GM15510 (cell line): ENCODE measurements around the gene RBFOX2.

Experiments used
- POLR2A ChIP-seq: IDR thresholded peaks from 3 replicates; pipeline ENCODE4 v1.6.1; 2011; ENCODE audit warnings: borderline replicate concordance; ENCODE audit not compliant: insufficient read length; ENCODE audit errors: extremely low read depth

Gene RBFOX2

DNA sequence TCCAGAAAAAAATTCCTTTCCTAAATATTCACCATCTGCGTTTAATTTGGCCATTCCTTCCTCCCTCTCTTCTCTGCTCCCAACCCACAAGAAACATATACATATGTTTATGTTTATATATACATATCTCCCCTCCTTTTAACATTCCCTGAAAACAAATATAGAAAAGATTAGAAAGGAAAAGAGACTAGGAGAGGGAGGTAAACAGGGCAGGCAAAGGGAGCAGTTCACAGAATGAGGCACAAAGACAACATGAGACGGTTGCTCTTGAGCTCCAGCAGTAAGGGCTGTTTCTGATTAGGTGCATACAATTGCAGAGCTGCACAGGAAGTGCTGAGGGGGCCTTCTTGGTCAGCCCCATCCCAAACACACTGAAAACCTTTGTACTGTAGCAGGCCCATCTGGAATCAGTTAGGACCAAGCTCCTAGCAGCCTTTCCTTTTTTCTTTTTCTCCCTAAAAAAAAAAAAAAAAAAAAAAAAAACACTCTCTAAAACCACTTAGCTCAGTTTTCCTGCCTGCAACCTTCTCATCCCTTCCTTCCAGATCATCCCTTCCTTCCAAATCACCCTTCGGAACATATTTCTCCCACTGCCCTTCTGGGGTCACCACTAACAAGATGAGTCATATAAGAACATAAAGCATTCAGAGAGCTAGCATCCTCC, 57.0 kb downstream of the RBFOX2 start:
- no peak for TF ChIP-seq POLR2A

DNA sequence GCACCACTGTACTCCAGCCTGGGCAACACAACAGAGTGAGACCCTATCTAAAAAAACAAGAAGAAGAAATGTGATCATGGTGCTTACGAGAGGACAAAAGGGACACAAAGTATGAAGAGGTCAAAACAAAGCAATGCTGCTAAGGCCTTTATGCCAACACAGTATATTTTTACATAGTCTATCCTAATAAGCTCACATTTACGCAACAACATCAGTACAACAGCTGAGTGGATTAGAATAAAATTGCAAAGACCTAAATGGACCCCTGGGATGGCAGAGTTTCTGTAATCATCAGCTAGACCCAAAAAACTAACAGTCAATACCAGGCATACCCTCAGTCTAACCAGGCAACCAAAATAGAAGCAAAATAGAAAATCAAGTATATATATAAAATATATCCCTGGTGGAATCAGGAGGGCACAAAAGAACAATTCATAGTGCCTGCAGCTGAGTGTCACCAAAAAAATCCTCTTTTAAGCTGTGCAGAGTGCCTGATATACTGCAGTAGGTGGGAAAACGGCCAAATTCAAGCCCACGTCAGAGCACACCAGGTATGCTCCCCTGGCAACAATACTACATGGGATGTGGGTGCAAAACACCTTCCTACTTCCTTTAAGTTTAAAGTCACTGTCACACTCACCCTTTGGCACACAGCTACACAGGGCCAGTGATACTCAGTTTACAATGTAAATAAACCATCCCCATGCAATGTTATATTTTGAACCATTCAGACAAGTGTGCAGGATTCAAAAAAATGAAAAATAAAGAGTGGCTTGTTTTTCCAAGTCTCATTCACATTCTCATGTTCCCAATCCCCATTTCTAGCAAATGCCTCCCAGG, 57.8 kb downstream of the RBFOX2 start:
- TF ChIP-seq POLR2A = no peak

DNA sequence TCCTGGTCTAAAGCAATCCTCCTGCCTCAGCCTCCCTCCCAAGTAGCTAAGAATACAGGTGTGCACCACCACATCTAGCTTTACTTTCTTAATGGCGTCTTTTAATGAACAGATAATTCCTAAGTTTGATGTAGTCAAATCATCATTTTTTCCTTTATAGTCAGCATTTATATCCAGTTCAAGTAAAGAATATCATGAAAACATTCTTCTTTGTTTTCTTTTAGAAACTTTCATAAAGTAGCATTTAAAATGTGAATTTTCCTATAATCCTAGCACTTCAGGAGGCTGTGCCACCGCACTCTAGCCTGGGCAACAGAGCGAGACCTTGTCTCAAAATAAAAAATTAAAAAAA, 61.6 kb downstream of the RBFOX2 start:
- TF ChIP-seq POLR2A = no peak

DNA sequence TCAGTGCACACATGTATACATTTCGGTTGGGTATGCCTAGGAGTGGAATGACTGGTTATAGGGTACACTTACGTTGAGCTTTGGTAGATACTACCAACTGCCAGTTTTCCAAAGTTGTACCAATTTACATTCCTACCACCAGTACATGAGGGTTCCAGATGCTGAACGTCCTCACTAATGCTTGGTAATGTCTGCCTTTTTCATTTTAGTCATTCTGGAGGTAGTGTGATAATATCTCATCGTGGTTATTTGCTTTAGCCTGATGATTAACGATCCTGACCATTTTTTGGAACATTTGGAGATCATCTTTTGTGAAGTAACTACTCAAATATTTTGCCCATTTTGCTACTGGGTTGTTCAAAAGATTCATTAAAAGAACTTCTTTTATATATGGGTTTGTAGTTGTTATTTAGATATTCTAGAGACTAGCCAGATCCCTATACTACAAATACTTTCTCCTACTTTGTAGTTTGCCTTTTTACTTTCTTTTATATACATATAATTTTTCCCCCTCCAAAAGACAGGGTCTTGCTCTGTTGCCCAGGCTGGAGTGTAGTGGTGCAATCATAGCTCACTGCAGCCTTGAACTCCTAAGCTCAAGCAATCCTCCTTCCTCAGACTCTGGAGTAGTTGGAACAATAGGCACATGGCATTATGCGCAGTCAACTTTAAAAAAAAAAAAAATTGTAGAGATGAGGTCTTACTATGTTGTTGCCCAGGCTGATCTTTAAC, 62.1 kb downstream of the RBFOX2 start:
- no peak for TF ChIP-seq POLR2A

DNA sequence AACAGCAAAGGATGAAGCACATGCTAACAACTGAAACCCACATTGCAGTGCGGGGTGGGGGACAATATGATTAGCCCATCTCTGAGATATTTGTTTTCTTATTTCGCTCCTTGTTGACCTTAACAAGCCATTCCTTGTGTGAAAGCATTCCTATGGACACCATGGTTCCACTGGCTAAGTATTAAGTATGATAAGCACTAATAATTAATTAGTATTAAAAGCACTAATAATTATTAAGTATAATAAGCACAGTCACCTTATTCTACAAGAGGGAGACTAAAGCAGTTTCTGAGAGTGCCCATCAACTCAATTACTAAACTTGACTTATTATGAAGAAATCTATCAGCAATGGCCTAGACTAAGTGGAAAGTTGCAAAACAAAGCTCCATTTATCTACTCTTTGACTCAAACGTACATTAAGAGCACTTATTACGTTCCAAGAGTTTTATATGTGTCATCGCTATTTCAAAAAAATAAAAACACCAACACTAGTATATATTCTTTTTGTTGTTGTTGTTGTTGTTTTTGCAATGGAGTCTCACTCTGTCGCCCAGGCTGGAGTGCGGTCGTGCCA, 65.3 kb downstream of the RBFOX2 start:
- no peak for TF ChIP-seq POLR2A

DNA sequence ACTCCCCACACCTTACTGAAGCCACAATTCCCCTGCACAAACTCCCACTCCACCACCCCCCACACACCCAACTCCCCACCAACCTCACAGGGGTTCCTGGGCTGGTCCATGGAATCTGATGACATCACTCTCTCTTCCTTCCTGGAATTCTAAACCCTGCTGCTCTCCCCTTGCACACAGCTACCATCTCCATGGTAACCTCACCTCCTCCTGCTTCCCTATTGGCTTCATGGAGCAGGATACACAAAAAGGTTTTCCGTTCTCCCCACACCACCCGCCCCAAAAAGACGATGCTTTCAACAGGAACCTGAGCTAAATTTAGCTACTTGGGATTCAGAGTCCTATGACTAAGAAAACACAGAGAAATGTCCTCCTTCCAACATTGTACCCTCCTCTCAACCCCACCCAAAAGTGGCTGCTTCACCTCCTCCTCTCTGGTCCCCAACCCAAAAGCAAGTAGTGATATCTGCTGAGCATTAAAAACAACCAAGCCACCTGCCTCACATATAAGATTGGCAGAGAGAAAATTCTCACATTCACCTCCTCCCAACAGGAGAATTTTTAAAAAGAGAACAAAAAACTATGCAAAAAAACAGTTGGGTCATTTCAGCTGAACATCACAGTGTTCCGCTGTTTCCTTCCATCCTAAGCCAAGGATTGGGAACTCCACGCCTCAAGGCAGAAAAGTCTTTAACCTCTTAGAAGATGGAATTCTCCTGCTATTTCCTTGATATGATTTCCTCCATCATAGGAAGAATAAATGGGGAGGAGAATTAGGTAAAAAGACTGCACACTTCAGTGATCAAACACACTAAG, 66.9 kb downstream of the RBFOX2 start:
- no peak for TF ChIP-seq POLR2A

DNA sequence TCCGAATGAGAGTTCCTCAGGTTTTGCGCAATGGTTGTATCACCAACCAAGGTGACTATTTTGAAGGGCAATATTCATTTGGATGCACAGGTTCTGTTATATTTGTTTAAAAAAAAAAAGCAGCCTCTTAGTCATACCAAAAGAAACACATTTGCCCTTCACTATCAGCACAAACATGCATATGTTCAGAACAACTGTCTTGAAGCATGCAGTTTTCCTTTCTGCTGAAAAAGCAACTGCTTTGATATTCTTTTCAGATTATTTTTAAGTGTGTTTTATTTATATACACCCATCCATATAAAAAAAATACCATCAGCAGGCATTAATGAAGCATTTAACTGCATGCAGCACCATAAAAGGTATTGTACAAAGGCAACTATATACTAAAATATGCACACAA, 67.8 kb downstream of the RBFOX2 start:
- TF ChIP-seq POLR2A = no peak

DNA sequence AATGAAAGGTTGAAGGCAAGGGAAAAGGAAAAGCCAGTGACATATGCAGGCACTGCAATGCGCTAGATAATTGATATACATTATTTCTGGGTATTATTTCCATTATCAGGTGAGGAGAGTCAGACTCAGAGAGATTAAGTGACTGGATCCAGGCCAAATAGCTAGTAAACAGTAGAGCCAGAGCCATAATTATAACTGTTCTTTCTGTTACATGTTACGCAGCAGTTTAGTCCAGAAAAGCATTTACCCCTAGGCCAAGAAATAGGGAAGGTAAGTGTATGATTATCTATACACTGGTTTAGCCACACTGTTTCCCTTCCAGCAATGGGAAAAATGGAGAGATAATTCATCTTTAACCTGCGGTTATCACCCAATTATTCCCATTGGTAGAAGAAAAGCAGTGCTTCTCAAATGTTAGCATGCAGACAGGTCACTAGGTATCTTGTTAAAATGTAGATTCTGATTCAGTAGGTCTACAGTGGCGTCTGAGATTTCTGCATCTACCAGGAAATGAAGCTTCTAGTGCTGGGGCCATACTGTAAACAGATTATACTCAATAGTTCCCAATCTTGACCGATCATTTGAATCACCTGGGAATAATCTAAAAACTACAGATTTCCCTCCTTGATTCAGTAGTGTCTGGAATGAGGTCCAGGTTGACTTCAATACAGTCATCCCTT, 69.4 kb downstream of the RBFOX2 start:
- no peak for TF ChIP-seq POLR2A

DNA sequence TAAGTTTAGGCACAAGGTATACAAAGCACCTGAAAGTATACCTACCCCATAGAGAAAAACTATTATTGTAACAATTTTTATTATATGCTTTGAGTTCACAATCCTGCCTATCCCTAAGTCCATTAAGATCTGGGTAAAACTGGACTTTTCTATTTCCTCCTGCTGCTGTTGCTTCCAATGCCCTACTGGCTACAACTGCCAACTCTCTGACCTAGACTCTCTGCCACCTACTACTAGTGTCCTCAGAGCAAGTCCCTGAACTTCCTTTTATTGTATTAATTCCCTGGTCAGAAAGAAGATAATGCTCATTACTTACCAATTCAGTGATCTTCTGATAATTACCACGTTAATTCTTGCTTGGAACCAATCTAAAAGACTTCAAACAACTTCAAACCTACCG, 70.3 kb downstream of the RBFOX2 start:
- no peak for TF ChIP-seq POLR2A

DNA sequence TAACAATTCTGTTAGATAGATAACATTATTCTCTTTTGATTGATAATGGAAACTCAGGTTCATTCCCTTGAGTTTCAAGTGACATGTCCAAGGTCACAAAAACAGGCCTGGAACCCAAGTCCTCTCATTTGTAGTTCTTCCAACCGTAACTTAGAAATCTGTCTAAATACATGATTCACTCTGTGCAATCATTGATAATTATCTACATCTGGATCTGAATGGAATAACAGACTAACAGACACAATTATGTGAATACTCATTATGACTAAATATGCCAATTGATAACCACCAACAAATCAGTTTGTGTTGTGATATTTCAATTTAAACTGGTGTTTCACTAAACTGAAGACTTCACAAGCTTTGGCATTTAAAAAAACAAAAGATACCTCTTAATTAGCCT, 71.0 kb downstream of the RBFOX2 start:
- TF ChIP-seq POLR2A = no peak

DNA sequence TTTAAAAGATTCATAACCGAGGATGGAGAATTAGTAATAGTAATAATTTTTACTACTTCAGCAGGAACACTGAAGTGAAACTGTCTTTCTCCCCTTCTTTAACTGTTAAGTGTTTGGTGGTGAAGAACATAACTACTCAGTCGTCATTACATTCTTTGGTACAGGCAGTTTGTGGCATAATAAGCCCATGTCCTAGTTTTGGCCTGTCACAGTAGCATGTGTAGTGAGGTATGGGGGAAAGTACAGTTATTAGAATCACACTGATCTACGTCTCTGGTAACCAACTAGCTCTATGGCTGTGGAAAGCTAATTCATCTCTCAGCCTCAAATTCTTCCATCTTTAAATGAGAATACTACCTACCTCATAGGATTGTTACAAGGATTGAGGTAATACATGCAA, 71.8 kb downstream of the RBFOX2 start:
- TF ChIP-seq POLR2A = no peak

DNA sequence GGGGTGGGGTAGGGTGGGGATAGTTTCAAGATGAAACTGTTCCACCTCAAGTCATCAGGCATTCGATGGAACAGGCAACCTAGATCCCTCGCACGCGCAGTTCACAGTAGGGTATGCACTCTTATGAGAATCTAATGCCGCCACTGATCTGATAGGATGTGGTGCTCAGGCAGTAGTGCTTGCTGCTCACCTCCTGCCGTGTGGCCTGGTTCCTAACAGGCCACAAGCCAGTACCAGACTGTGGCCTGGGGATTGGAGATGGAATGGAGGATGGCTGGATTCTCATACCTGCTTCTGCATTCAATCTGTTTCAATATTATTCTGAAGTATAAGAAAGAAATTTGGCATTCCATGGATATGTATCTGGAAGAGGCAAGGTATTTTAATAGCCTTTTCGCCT, 73.1 kb downstream of the RBFOX2 start:
- no peak for TF ChIP-seq POLR2A

DNA sequence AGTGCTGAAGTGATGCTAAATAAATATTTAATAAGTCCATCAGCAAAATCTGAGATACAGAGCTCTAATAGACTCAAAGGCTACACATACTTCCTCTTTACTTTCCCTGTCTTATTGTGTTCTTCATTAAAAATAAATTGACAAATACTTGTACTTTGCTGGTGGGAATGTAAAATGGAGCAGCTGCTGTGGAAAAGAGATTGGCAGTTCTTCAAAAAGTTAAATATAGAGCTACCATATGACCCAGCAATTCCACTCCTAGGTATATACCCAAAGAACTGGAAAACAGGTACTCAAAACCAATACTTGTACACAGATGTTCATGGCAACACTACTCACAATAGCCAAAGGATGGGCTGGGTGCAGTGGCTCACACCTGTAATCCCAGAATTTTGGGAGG, 76.0 kb downstream of the RBFOX2 start:
- no peak for TF ChIP-seq POLR2A

DNA sequence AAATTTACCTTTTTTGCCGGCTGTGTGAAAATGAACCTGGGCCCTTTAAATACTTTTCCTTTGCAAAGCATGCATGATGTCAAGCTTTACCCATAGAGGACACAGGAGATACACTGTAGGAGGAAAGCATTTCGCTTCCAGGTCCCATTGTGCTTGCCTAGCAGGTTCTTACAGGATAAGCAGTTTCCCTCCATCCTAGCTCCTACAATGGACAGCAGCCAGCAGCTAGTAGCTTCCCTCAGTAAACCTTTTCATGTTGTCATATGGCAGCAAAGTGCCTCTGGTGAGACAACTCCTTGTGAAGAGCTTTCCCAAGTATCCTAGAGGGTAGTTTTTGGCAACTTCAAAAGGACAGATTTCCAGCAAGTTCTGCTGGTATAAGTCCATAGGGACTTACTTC, 78.4 kb downstream of the RBFOX2 start:
- no peak for TF ChIP-seq POLR2A

DNA sequence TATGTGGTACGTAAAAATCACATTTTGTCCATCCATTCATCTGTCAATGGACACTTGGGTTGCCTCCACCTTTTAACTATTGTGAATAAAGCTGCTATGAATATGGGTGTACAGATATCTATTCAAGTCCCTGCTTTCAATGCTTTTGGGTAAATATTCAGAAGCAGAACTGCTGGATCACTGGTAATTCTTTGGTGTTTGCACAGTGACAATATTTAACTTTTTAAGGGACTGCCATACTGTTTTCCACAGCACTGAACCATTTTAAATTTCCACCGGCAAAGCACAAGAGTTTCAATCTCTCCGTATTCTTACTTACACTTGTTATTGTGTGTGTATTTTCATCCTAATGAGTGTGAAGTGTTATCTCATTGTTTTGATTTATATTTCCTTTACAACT, 79.4 kb downstream of the RBFOX2 start:
- TF ChIP-seq POLR2A = no peak
